ENCODE measurements around the gene GAPDHS. TPM values are rescaled to one million over a fixed set of nuclear protein-coding genes. Genes with fewer than 3 reads are reported as not detected.

Gene GAPDHS
- total RNA-seq, 1 experiment from 2014 or later: not detected

- no peak overlapping the region for H3K18ac ChIP-seq (ENCODE audit: insufficient read length, low read depth, low read length)
- peaks cover 0 to 2% of the 10 kb centered on the region in 2 experiments; a peak in 1 of 4 replicates for H3K4me1 Mint-ChIP-seq
- H3K4me1 ChIP-seq (ENCODE audit: insufficient read depth, low read length): no peaks in the 10 kb centered on the region
- H2BK5ac ChIP-seq (ENCODE audit: insufficient read length, low read length): no peak overlapping the region
- no peak overlapping the region for H2BK12ac ChIP-seq (ENCODE audit: insufficient read length, low read depth, low read length)
- H3K14ac ChIP-seq (ENCODE audit: insufficient read depth, low read length): no peak overlapping the region
- no peak overlapping the region for H3K4me3 Mint-ChIP-seq
- no peaks in the 10 kb centered on the region for H3K23me2 ChIP-seq (ENCODE audit: insufficient read length, low read depth, low read length, poor library complexity, severe bottlenecking)
- H2AFZ ChIP-seq (ENCODE audit: low read length): no peak overlapping the region
- no peaks in the 10 kb centered on the region for H3K79me2 ChIP-seq (ENCODE audit: insufficient read depth, low read length)
- H2BK20ac ChIP-seq (ENCODE audit: low read depth, low read length, poor library complexity, severe bottlenecking): no peak overlapping the region
- WGBS (ENCODE audit: extremely low coverage, insufficient read length, low lambda C conversion rate): no CpG with 5 or more reads among the region's 3 CpGs
- no peak overlapping the region for H4K5ac ChIP-seq (ENCODE audit: insufficient read length, low read depth, low read length)
- H2AK5ac ChIP-seq (ENCODE audit: insufficient read length, low read length): no peak overlapping the region
- H3K4ac ChIP-seq (ENCODE audit: low read depth, low read length): no peak overlapping the region
- no peak for TF ChIP-seq CTCF (conservative IDR thresholded peaks at IDR 0.05)
- no peak overlapping the region for H3K27ac Mint-ChIP-seq
- no peaks in the 10 kb centered on the region for H3K9me3 ChIP-seq (ENCODE audit: control insufficient read depth, low read depth, low read length)
- H3K27me3 Mint-ChIP-seq (ENCODE audit: low read depth): peaks cover 30% of the 10 kb centered on the region
- H3K9ac ChIP-seq (ENCODE audit: extremely low read depth, insufficient read length, low read length): no peak overlapping the region
- H3K27me3 ChIP-seq (ENCODE audit: insufficient read depth, low read length): no peaks in the 10 kb centered on the region
- no peak overlapping the region for H4K91ac ChIP-seq (ENCODE audit: insufficient read length, low read depth, low read length)
- no peak for DNase-seq
- H3K27ac ChIP-seq (ENCODE audit: insufficient read length, low read depth, low read length): no peak overlapping the region
- no peak overlapping the region for H3K23ac ChIP-seq (ENCODE audit: insufficient read length, low read depth, low read length)
- no peak overlapping the region for H2BK120ac ChIP-seq (ENCODE audit: low read depth, low read length, poor library complexity, severe bottlenecking)
- H3K36me3 Mint-ChIP-seq (ENCODE audit: insufficient read depth in 1 of 3, low read depth in 3 of 3): no peaks in the 10 kb centered on the region
- no peak overlapping the region for H3K4me2 ChIP-seq (ENCODE audit: insufficient read depth, insufficient read length, low read length)
- H2BK15ac ChIP-seq (ENCODE audit: low read depth, low read length): no peak overlapping the region
- no peaks in the 10 kb centered on the region for H3K79me1 ChIP-seq (ENCODE audit: insufficient read depth, low read depth, low read length, poor library complexity, severe bottlenecking)
- no peak overlapping the region for H4K8ac ChIP-seq (replicated peaks; ENCODE audit: insufficient read length, low read depth, low read length)
- no peaks in the 10 kb centered on the region for H3K9me3 Mint-ChIP-seq
- no peaks in the 10 kb centered on the region for H4K20me1 ChIP-seq (ENCODE audit: control insufficient read depth, insufficient read depth, insufficient read length)
- H3T11ph ChIP-seq (ENCODE audit: low read length): no peak overlapping the region
- no peak overlapping the region for H3K56ac ChIP-seq (ENCODE audit: insufficient read length, low read depth, low read length)
Measured at GRCh38 chr19:35590875-35591274, 57.6 kb downstream of the GAPDHS start.

All from H9 (cell line).